Pancreas (tissue), 10 donors: ENCODE measurements around the gene TMEM108. TPM values are rescaled to one million over a fixed set of nuclear protein-coding genes. Genes with fewer than 3 reads are reported as not detected.

Experiments
- ATAC-seq, 4 donors: fragments of 200-7000 bp; cut with Tn5 transposase; one replicate each; pipeline versions ENCODE4 v1.8.0 to v1.9.1; 2020; ENCODE audit warnings: mild to moderate bottlenecking in 4 of 4, moderate library complexity in 4 of 4
- DNase-seq, 6 donors: peaks; one replicate each; pipeline ENCODE4 v3.0.0-alpha.2; 2020
- FAIRE-seq: peaks from 2 replicates; lab custom pipeline; 2012; peaks lifted over from hg19 to GRCh38; lab: Jason Lieb, UNC
- H3K27ac ChIP-seq, 4 donors: fragments of 200-600 bp; sonication (generic); 1 replicate in 3 of 4; 2 replicates in 1 of 4; pipeline versions ENCODE4 v1.5.0 to v1.8.0; 2020
- H3K27me3 ChIP-seq, 4 donors: fragments of 200-600 bp; one replicate each; pipeline ENCODE4 v1.8.0; 2021
- H3K36me3 ChIP-seq, 3 donors: fragments of 200-600 bp; sonication (generic) in 1 of 3; one replicate each; pipeline versions ENCODE4 v1.5.0 to v1.8.0; 2020 to 2021
- H3K4me1 ChIP-seq, 3 donors: fragments of 200-600 bp; one replicate each; pipeline ENCODE4 v1.8.0; 2021
- H3K4me3 ChIP-seq, 4 donors: fragments of 200-600 bp; sonication (generic) in 2 of 4; one replicate each; pipeline versions ENCODE4 v1.5.0 to v1.8.0; 2020 to 2021
- H3K9me3 ChIP-seq, 4 donors: fragments of 200-600 bp; one replicate each; pipeline ENCODE4 v1.8.0; 2021
- CTCF ChIP-seq, 4 donors: fragments of 200-600 bp; sonication (generic) in 3 of 4; IDR thresholded peaks; one replicate each; pipeline versions ENCODE4 v1.5.0 to v1.8.0; 2021; ENCODE audit warnings: antibody characterized with exemption in 4 of 4
- WGBS, 2 donors: extraction: QIAGEN DNeasy Blood & Tissue Kit; methylation state at CpG; one replicate each; pipeline ENCODE4 v1.1.7; 2013; 5-methylcytosine and 5-hydroxymethylcytosine counted together
- intact Hi-C, 3 donors: fragments of 100-400 bp; cut with DNase I; formaldehyde crosslinking; loops; one replicate each; pipeline versions ENCODE4 v1.11.1 to v1.14.2; 2022
- polyA plus RNA-seq, 2 donors: library from polyadenylated mRNA; stranded (reverse); fragments of 200-250 nt; gene quantifications; one replicate each; pipeline ENCODE4 v1.2.3, GENCODE V29; 2013
- total RNA-seq, 6 donors: library from RNA; stranded (reverse); fragmentation: NEBNext Ultra II Directional in 4 of 6; extraction: Animal tissue kit (Norgen Biotek cat#: 25700) in 4 of 6; gene quantifications; one replicate each; pipeline versions ENCODE4 v1.2.1 to v1.2.4, GENCODE V29; 2021 to 2023
- donor health status: healthy with polysubstance abuse.
- donor health status: DM: no; HTN: no; CAD: no; lungs with moderate emphysema.
- donor health status: DM: no; HTN: no; CAD: no.
- donor health status: control.
- donor health status: control.
- donor health status: Bipolar disorder and iron deficiency.
- donor health status: DM: yes; HTN: yes; CAD: no.
- donor health status: DM: no; HTN: no; CAD: no.
- donor health status: DM: no; HTN: no; CAD: no.
- donor health status: DM: yes; HTN: yes; CAD: no.

Gene TMEM108
- total and polyA plus RNA-seq, 8 donors: 0.23 to 2.1 (median 0.52) TPM

DNA sequence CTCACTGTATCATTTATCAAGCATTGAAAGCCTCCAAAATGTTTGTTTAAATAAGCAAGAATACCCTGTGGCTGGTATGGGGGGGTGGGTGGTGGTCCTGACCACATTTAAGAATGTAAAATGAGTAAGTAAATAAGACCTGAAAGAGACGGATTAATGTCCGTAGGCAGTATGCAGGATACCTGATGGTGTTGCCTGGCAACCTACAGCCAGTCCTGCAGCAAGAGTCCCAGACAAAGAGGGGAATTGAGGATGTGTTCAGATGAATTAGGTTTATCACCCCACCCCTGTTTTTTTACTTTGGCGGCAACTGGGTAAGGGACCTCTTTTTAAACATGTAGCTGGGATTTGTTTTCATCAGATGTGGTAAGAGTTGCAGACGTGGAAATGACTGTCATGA is 261.9 kb downstream of the TMEM108 start:
- WGBS, 2 donors: 48 to 49% methylated on average over 4 of the region's 4 CpGs
- H3K4me3 ChIP-seq: no peak overlapping the region
- H3K9me3 ChIP-seq: no peaks in the 10 kb centered on the region
- no peak overlapping the region for H3K27ac ChIP-seq
- no peaks in the 10 kb centered on the region for H3K27me3 ChIP-seq
- intact Hi-C loops: no loop called here
- DNase-seq (no peak), FAIRE-seq (no peak), ATAC-seq (no peak)
- H3K4me1 ChIP-seq: no peaks in the 10 kb centered on the region
- TF ChIP-seq CTCF (IDR thresholded peaks at IDR 0.05): no peak
- no peaks in the 10 kb centered on the region for H3K36me3 ChIP-seq

- no peak for FAIRE-seq
- no peak for DNase-seq
- Histone ChIP-seq H3K4me1 (no peaks in the 10 kb centered on the region), H3K36me3 (no peaks in the 10 kb centered on the region), H3K4me3 (no peak overlapping the region), H3K9me3 (no peaks in the 10 kb centered on the region), H3K27me3 (peaks cover 0 to 4% (median 0%) of the 10 kb centered on the region in 4 donors), H3K27ac (no peak overlapping the region)
- no peak for ATAC-seq
- intact Hi-C loops: no loop called here
- 59 to 61% methylated on average over 3 of the region's 3 CpGs for WGBS, 2 donors
- TF ChIP-seq CTCF (IDR thresholded peaks at IDR 0.05): no peak
These were observed 263.0 kb downstream of the TMEM108 start for GRCh38 chr3:133301194-133301593.

DNA sequence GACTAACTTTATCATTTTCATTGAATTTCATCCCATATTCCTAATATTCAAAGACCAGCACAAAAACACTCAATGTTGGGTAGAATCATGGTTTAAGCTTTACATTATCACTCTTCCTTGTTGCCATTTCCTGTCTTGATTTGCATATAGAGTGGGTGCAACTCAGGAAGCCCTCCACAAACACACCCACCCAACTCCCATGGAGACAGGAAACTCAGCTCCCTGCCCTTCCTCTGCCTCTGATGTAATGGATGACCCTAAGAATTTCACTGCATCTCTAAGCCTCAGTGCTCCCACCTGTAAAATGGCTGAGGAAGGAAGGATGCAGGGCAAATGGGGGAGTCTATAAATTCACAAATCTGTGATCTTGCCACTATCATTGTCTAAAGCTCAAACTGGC is 263.5 kb downstream of the TMEM108 start:
- TF ChIP-seq CTCF (IDR thresholded peaks at IDR 0.05): no peak
- intact Hi-C loops: no loop called here
- no peak overlapping the region for H3K4me3 ChIP-seq
- DNase-seq (no peak), FAIRE-seq (no peak), ATAC-seq (no peak)
- H3K9me3 ChIP-seq: no peaks in the 10 kb centered on the region
- H3K27me3 ChIP-seq: peaks cover 0 to 4% (median 0%) of the 10 kb centered on the region in 4 donors
- H3K27ac ChIP-seq: no peak overlapping the region
- no peaks in the 10 kb centered on the region for H3K36me3 ChIP-seq
- H3K4me1 ChIP-seq: no peaks in the 10 kb centered on the region

- Histone ChIP-seq H3K4me1 (no peaks in the 10 kb centered on the region), H3K27me3 (peaks cover 0 to 4% (median 0%) of the 10 kb centered on the region in 4 donors), H3K36me3 (no peaks in the 10 kb centered on the region), H3K4me3 (no peak overlapping the region), H3K27ac (no peak overlapping the region), H3K9me3 (no peaks in the 10 kb centered on the region)
- intact Hi-C loops: no loop called here
- WGBS, 2 donors: 78 to 89% methylated on average over 1 of the region's 1 CpG
- DNase-seq: no peak
- no peak for TF ChIP-seq CTCF (IDR thresholded peaks at IDR 0.05)
- no peak for ATAC-seq
- no peak for FAIRE-seq
These were observed 265.2 kb downstream of the TMEM108 start for GRCh38 chr3:133303430-133303829.

DNA sequence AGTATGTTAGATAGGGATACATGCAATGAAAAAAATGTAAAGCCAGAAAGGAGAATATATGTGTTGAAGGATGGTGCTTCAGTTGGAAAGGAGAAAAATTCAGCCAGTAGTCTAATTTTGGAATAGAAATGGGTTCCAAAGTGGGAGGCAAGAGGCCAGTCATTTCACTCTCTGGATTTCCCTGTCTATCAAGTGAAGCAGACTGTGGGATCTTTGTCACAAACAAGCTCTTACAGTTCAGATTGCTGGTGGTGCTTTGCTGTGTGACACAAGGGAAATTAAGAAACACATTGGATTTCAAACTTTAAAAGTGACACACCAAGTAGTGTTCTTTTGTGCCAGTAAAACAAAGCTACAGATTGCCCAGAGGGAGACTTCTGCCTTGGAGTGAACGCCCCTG is 279.7 kb downstream of the TMEM108 start:
- no peak for FAIRE-seq
- no peaks in the 10 kb centered on the region for H3K4me1 ChIP-seq
- H3K4me3 ChIP-seq: no peak overlapping the region
- H3K27ac ChIP-seq: no peak overlapping the region
- H3K27me3 ChIP-seq: no peaks in the 10 kb centered on the region
- WGBS, 2 donors: 46 to 70% methylated on average over 1 of the region's 1 CpG
- H3K36me3 ChIP-seq: no peaks in the 10 kb centered on the region
- intact Hi-C loops: no loop called here
- no peaks in the 10 kb centered on the region for H3K9me3 ChIP-seq
- DNase-seq: no peak
- ATAC-seq: no peak
- no peak for TF ChIP-seq CTCF (IDR thresholded peaks at IDR 0.05)
